GM12878 (cell line): ENCODE measurements around the gene DLG2. TPM values are rescaled to one million over a fixed set of nuclear protein-coding genes. Genes with fewer than 3 reads are reported as not detected.

Experiments
- ATAC-seq: fragments of 200-7000 bp; cut with Tn5 transposase; 3 replicates; pipeline ENCODE4 v1.9.1; 2020; ENCODE audit warnings: mild to moderate bottlenecking, moderate library complexity
- BruUV-seq: library from RNA; stranded (reverse); fragments of 400-500 nt; replicated peaks from 2 replicates; lab custom pipeline; 2021; lab: Mats Ljungman, UMichigan
- CTCF ChIA-PET: fragments of 300-600 bp; sonication (Branson Sonifier 250); formaldehyde crosslinking; extraction: SDS; loops from one replicate; lab custom pipeline; 2021; ENCODE audit warnings: inconsistent platforms; lab: Yijun Ruan, JAX
- POLR2A ChIA-PET: fragments of 350-600 bp; formaldehyde crosslinking; extraction: SDS; loops from one replicate; lab custom pipeline; 2021; ENCODE audit warnings: inconsistent platforms; lab: Charles Lee
- RAD21 ChIA-PET: fragments of 300-600 bp; sonication (Branson Sonifier 250); formaldehyde crosslinking; loops from one replicate; lab custom pipeline; 2023; ENCODE audit warnings: antibody characterized with exemption; ENCODE audit not compliant: unreplicated experiment; lab: Charles Lee
- SMC1A ChIA-PET: fragments of 300-600 bp; sonication (Branson Sonifier 250); formaldehyde crosslinking; loops from one replicate; lab custom pipeline; 2023; ENCODE audit not compliant: unreplicated experiment, uncharacterized antibody; lab: Charles Lee
- DNase-seq: peaks from one replicate; pipeline ENCODE4 v3.0.0-alpha.2; 2011; ENCODE audit warnings: low read depth, low spot score
- FAIRE-seq: peaks from 3 replicates; lab custom pipeline; 2011; peaks lifted over from hg19 to GRCh38; lab: Jason Lieb, UNC
- H2AFZ ChIP-seq: 2 replicates; pipeline ENCODE4 v1.6.0; 2011; ENCODE audit warnings: low read depth, low read length, control low read depth; ENCODE audit not compliant: control insufficient read depth
- H3K27ac ChIP-seq: 2 replicates; pipeline ENCODE4 v1.5.1; 2011; ENCODE audit warnings: control low read depth; ENCODE audit not compliant: control insufficient read depth, insufficient read depth
- H3K27me3 ChIP-seq, 2 experiments: replicated peaks in 1 of 2; 2 replicates each; pipeline versions ENCODE4 v1.6.0 to v1.6.1; 2011; ENCODE audit warnings: low read length in 1 of 2; ENCODE audit not compliant: control insufficient read depth in 2 of 2, insufficient read depth in 2 of 2
- H3K36me3 ChIP-seq, 2 experiments: 2 replicates each; pipeline ENCODE4 v1.5.1; 2011; ENCODE audit warnings: low read length in 1 of 2; ENCODE audit not compliant: control insufficient read depth in 2 of 2, insufficient read depth in 2 of 2
- H3K4me1 ChIP-seq: 2 replicates; pipeline ENCODE4 v1.6.1; 2011; ENCODE audit warnings: mild to moderate bottlenecking, low read length, moderate library complexity, mixed read lengths; ENCODE audit not compliant: control insufficient read depth, insufficient read depth
- H3K4me2 ChIP-seq: 2 replicates; pipeline ENCODE4 v1.6.0; 2011; ENCODE audit warnings: control low read depth; ENCODE audit not compliant: control insufficient read depth, insufficient read depth
- H3K4me3 ChIP-seq: fragments of 200-600 bp; sonication (generic); 2 replicates; pipeline ENCODE4 v1.5.1; 2016
- H3K79me2 ChIP-seq: 2 replicates; pipeline ENCODE4 v1.6.0; 2011; ENCODE audit warnings: low read length; ENCODE audit not compliant: control insufficient read depth, insufficient read depth
- H3K9ac ChIP-seq: 2 replicates; pipeline ENCODE4 v1.8.0; 2011; ENCODE audit warnings: low read length, control low read depth, mixed read lengths; ENCODE audit not compliant: control insufficient read depth, insufficient read depth
- H3K9me3 ChIP-seq: replicated peaks from 3 replicates; pipeline ENCODE4 v1.5.1; 2011; ENCODE audit warnings: mild to moderate bottlenecking, low read length; ENCODE audit not compliant: control insufficient read depth, insufficient read depth
- H4K20me1 ChIP-seq: 2 replicates; pipeline ENCODE4 v1.6.0; 2011; ENCODE audit not compliant: control insufficient read depth, insufficient read depth
- ATF2 ChIP-seq: IDR thresholded peaks from 2 replicates; pipeline ENCODE4 v1.6.1; 2012; ENCODE audit warnings: low read length, inconsistent platforms
- CBX5 ChIP-seq: sonication (generic); IDR thresholded peaks from 2 replicates; pipeline ENCODE4 v1.6.1; 2016; ENCODE audit warnings: low read depth, moderate library complexity, mild to moderate bottlenecking, inconsistent platforms
- E2F8 ChIP-seq: fragments of 450-650 bp; IDR thresholded peaks from 2 replicates; pipeline ENCODE4 v1.6.1; 2018; ENCODE audit warnings: mild to moderate bottlenecking, low read depth, moderate library complexity; ENCODE audit not compliant: partially characterized antibody
- EED ChIP-seq: sonication (generic); IDR thresholded peaks from 2 replicates; pipeline ENCODE4 v1.6.1; 2016; ENCODE audit warnings: antibody characterized with exemption, low read depth
- IKZF1 ChIP-seq: fragments of 450-650 bp; conservative IDR thresholded peaks from 2 replicates; pipeline ENCODE4 v1.6.1; 2017; ENCODE audit warnings: antibody characterized with exemption, mild to moderate bottlenecking
- IKZF2 ChIP-seq, 2 experiments: fragments of 450-650 bp; IDR thresholded peaks; 2 replicates each; pipeline ENCODE4 v1.6.1; 2017; ENCODE audit warnings: mild to moderate bottlenecking in 2 of 2, moderate library complexity in 2 of 2
- MYB ChIP-seq: fragments of 150-350 bp; IDR thresholded peaks from 2 replicates; pipeline ENCODE4 v1.6.1; 2014; ENCODE audit warnings: mild to moderate bottlenecking, low read depth, low read length, borderline replicate concordance
- USF1 ChIP-seq: IDR thresholded peaks from 2 replicates; pipeline ENCODE4 v1.6.1; 2011; ENCODE audit warnings: borderline replicate concordance, low read depth, mild to moderate bottlenecking, moderate library complexity, mixed read lengths, low read length; ENCODE audit not compliant: insufficient read depth; ENCODE audit errors: extremely low read length
- ZNF622 ChIP-seq: fragments of 450-650 bp; IDR thresholded peaks from 2 replicates; pipeline ENCODE4 v1.6.1; 2017; ENCODE audit warnings: mild to moderate bottlenecking, inconsistent platforms
- WGBS: methylation state at CpG from one replicate; pipeline ENCODE4 v1.1.6; 2016; ENCODE audit warnings: low lambda C conversion rate; ENCODE audit not compliant: insufficient replicate concordance, insufficient coverage; ENCODE audit errors: missing lambda C conversion rate; 5-methylcytosine and 5-hydroxymethylcytosine counted together
- in situ Hi-C: fragments of 300-500 bp; cut with MboI; formaldehyde crosslinking; loops from 9 replicates; pipeline ENCODE4 v1.14.3; 2018; ENCODE audit warnings: mixed read lengths
- intact Hi-C: fragments of 100-400 bp; cut with micrococcal nuclease; formaldehyde crosslinking; loops from one replicate; pipeline ENCODE4 v1.14.2; 2022; ENCODE audit not compliant: unreplicated experiment
- polyA plus RNA-seq, 11 experiments: library from polyadenylated mRNA; depleted of rRNA in 4 of 11; unstranded in 6 of 11; stranded (reverse) in 5 of 11; fragments of >200 nt; fragmentation: Nextera tagmentation in 4 of 11; fragmentation: Illumina TruSeq in 1 of 11; extraction: Ambion mirVana in 4 of 11; extraction: Trizol in 1 of 11; gene quantifications; 1 replicate in 1 of 11; 2 replicates in 10 of 11; pipeline versions ENCODE4 v1.2.1 to v1.2.3, GENCODE V29; 2011 to 2016; ENCODE audit warnings: inconsistent platforms in 2 of 11, missing spikeins in 2 of 11, low read depth in 1 of 11
- total RNA-seq, 4 experiments: library from RNA; depleted of rRNA in 3 of 4; stranded (reverse); fragments of >200 nt in 3 of 4; fragmentation: Illumina TruSeq in 1 of 4; extraction: Trizol in 1 of 4; gene quantifications; 2 replicates each; pipeline versions ENCODE4 v1.2.1 to v1.2.3, GENCODE V29; 2013 to 2021

DLG2 gene
- total and polyA plus RNA-seq, 10 of the 15 experiments (the other 5 are each of a cell fraction or from before 2014, with no cell fraction given): 0.09 to 0.98 (median 0.35) TPM

GRCh38 chr11:84518631-84519183, 1108.4 kb downstream of the DLG2 start:
- no peak for TF ChIP-seq USF1
- no peak for TF ChIP-seq ATF2
- TF ChIP-seq ZNF622: no peak
- TF ChIP-seq EED: no peak
- no peak for TF ChIP-seq MYB
- TF ChIP-seq IKZF1: no peak
- no peak for TF ChIP-seq CBX5
- no peak for TF ChIP-seq IKZF2 (IDR thresholded peaks at IDR 0.05)
- no peak for TF ChIP-seq E2F8
- H2AFZ ChIP-seq: no peak overlapping the region
- no peak overlapping the region for H3K9ac ChIP-seq
- no peaks in the 10 kb centered on the region for H3K79me2 ChIP-seq
- no peaks in the 10 kb centered on the region for H3K27me3 ChIP-seq
- SMC1A ChIA-PET: interaction anchor here (1.0 kb wide), 1 partner anchor 20 kb away, joined by 3 read pairs; no protein-coding TSS in a partner anchor
- POLR2A ChIA-PET: no interaction called here
- intact Hi-C loops: no loop called here
- no peaks in the 10 kb centered on the region for H3K36me3 ChIP-seq
- H3K9me3 ChIP-seq: no peaks in the 10 kb centered on the region
- WGBS: 20% methylated on average over 2 of the region's 2 CpGs
- ATAC-seq (no peak), FAIRE-seq (no peak), DNase-seq (no peak)
- no peak overlapping the region for H3K27ac ChIP-seq
- CTCF ChIA-PET: interaction anchor here (0.8 kb wide), 1 partner anchor 29 kb away, joined by 3 read pairs; no protein-coding TSS in a partner anchor
- no peak overlapping the region for H3K4me2 ChIP-seq
- no TSS peak for BruUV-seq
- in situ Hi-C loops: no loop called here
- RAD21 ChIA-PET: no interaction called here
- H4K20me1 ChIP-seq: no peaks in the 10 kb centered on the region
- H3K4me3 ChIP-seq: no peak overlapping the region
- H3K4me1 ChIP-seq: no peaks in the 10 kb centered on the region
